Activated T-helper 9 cell treated with anti-CD3 and anti-CD28 coated beads, Interleukin-2, amount 50 U/mL, for 16 hours (primary cell): Measurements from ENCODE around the gene BICRAL.

ENCODE experiments used
- DNase-seq: peaks from one replicate; pipeline ENCODE4 v3.0.0-alpha.2; 2020; ENCODE audit warnings: low read depth

Gene BICRAL

GRCh38 chr6:42764911-42765648 lies 16.8 kb upstream of the BICRAL start:
- DNase-seq, result no peak

GRCh38 chr6:42766163-42766670 lies 15.6 kb upstream of the BICRAL start:
- no peak for DNase-seq

GRCh38 chr6:42769051-42769450 lies 12.8 kb upstream of the BICRAL start:
- DNase-seq, result no peak

- no peak for DNase-seq
Measured at GRCh38 chr6:42769836-42770235, 12.0 kb upstream of the BICRAL start.

- no peak for DNase-seq
Measured at GRCh38 chr6:42771741-42772100, 10.1 kb upstream of the BICRAL start.

GRCh38 chr6:42774201-42774600 lies 7.7 kb upstream of the BICRAL start:
- DNase-seq, result peak; percentile 8

GRCh38 chr6:42774821-42775487 lies 6.9 kb upstream of the BICRAL start:
- DNase-seq, result peak; percentile 21

- no peak for DNase-seq
Measured at GRCh38 chr6:42777126-42777822, 4.6 kb upstream of the BICRAL start.

GRCh38 chr6:42778122-42778521 lies 3.7 kb upstream of the BICRAL start:
- no peak for DNase-seq

GRCh38 chr6:42779521-42779920 lies 2.3 kb upstream of the BICRAL start:
- DNase-seq, result no peak

GRCh38 chr6:42781546-42781795 lies 381 bp upstream of the BICRAL start:
- no peak for DNase-seq

GRCh38 chr6:42782689-42783176 lies 881 bp downstream of the BICRAL start:
- peak; percentile 67 for DNase-seq

- DNase-seq, result peak; percentile 63
Measured at GRCh38 chr6:42783177-42783875, 1.5 kb downstream of the BICRAL start.

GRCh38 chr6:42783876-42784642 lies 2.2 kb downstream of the BICRAL start:
- no peak for DNase-seq

GRCh38 chr6:42784717-42785498 lies 3.1 kb downstream of the BICRAL start:
- no peak for DNase-seq

GRCh38 chr6:42786525-42786985 lies 4.7 kb downstream of the BICRAL start:
- no peak for DNase-seq

GRCh38 chr6:42787063-42787472 lies 5.2 kb downstream of the BICRAL start:
- no peak for DNase-seq

GRCh38 chr6:42788671-42789070 lies 6.8 kb downstream of the BICRAL start:
- DNase-seq, result no peak

GRCh38 chr6:42790549-42791181 lies 8.8 kb downstream of the BICRAL start:
- no peak for DNase-seq

- DNase-seq, result no peak
Measured at GRCh38 chr6:42791706-42792320, 10.0 kb downstream of the BICRAL start.
